Hepatocyte (in vitro differentiated cells): ENCODE data around the gene PRCD. TPM values are rescaled to one million over a fixed set of nuclear protein-coding genes. Genes with fewer than 3 reads are reported as not detected.

Experiments used
- DNase-seq: peaks from one replicate; pipeline ENCODE4 v3.0.0-alpha.2; 2016; ENCODE audit warnings: low spot score
- H2AFZ ChIP-seq: fragments of 200-600 bp; sonication (generic); 2 replicates; pipeline ENCODE4 v1.6.0; 2016; ENCODE audit warnings: antibody characterized with exemption, mild to moderate bottlenecking
- H3K27ac ChIP-seq: fragments of 200-600 bp; sonication (generic); 2 replicates; pipeline ENCODE4 v1.5.1; 2016; ENCODE audit warnings: mild to moderate bottlenecking
- H3K27me3 ChIP-seq: fragments of 200-600 bp; sonication (generic); 2 replicates; pipeline ENCODE4 v1.6.1; 2016
- H3K36me3 ChIP-seq: fragments of 200-600 bp; sonication (generic); replicated peaks from 2 replicates; pipeline ENCODE4 v1.5.1; 2016; ENCODE audit warnings: low read depth; ENCODE audit not compliant: insufficient read depth
- H3K4me1 ChIP-seq: fragments of 200-600 bp; sonication (generic); 2 replicates; pipeline ENCODE4 v1.5.1; 2016; ENCODE audit warnings: mild to moderate bottlenecking, moderate library complexity; ENCODE audit not compliant: insufficient read depth
- H3K4me2 ChIP-seq: fragments of 200-600 bp; sonication (generic); 2 replicates; pipeline ENCODE4 v1.6.0; 2016
- H3K4me3 ChIP-seq: fragments of 200-600 bp; sonication (generic); 2 replicates; pipeline ENCODE4 v1.5.1; 2016; ENCODE audit warnings: mild to moderate bottlenecking
- H3K79me2 ChIP-seq: fragments of 200-600 bp; sonication (generic); 2 replicates; pipeline ENCODE4 v1.6.0; 2017; ENCODE audit warnings: mild to moderate bottlenecking
- H3K9me2 ChIP-seq: fragments of 200-600 bp; sonication (generic); replicated peaks from 2 replicates; pipeline ENCODE4 v1.6.0; 2017; ENCODE audit warnings: mild to moderate bottlenecking; ENCODE audit not compliant: insufficient read depth
- H3K9me3 ChIP-seq: fragments of 200-600 bp; sonication (generic); 2 replicates; pipeline ENCODE4 v1.5.1; 2016; ENCODE audit warnings: low read depth, mild to moderate bottlenecking
- H4K20me1 ChIP-seq: fragments of 200-600 bp; sonication (generic); 2 replicates; pipeline ENCODE4 v1.6.0; 2016; ENCODE audit warnings: mild to moderate bottlenecking; ENCODE audit not compliant: insufficient read depth, poor library complexity, severe bottlenecking
- CTCF ChIP-seq: fragments of 200-600 bp; sonication (generic); IDR thresholded peaks from 2 replicates; pipeline ENCODE4 v1.5.1; 2016; ENCODE audit warnings: antibody characterized with exemption, mild to moderate bottlenecking; ENCODE audit not compliant: poor library complexity
- EZH2 ChIP-seq: fragments of 200-600 bp; sonication (generic); IDR thresholded peaks from 2 replicates; pipeline ENCODE4 v1.6.1; 2016; ENCODE audit warnings: antibody characterized with exemption, mild to moderate bottlenecking, borderline replicate concordance
- EZH2phosphoT487 ChIP-seq: fragments of 200-600 bp; sonication (generic); IDR thresholded peaks from one replicate; pipeline ENCODE4 v1.6.1; 2018; ENCODE audit warnings: antibody characterized with exemption, mild to moderate bottlenecking, low read depth, moderate library complexity; ENCODE audit not compliant: unreplicated experiment, severe bottlenecking
- WGBS: methylation state at CpG from one replicate; pipeline ENCODE4 v1.1.6; 2016; ENCODE audit warnings: low lambda C conversion rate; ENCODE audit errors: missing lambda C conversion rate; 5-methylcytosine and 5-hydroxymethylcytosine counted together
- polyA plus RNA-seq: library from polyadenylated mRNA; unstranded; fragments of >200 nt; fragmentation: Nextera tagmentation; extraction: Ambion mirVana; gene quantifications from 2 replicates; pipeline ENCODE4 v1.2.1, GENCODE V29; 2016
- total RNA-seq: library from RNA; depleted of rRNA; stranded (reverse); fragments of >200 nt; gene quantifications from 2 replicates; pipeline ENCODE4 v1.2.3, GENCODE V29; 2014

Gene PRCD
- total and polyA plus RNA-seq, 2 experiments from 2014 or later, result 2.0 to 10.2 TPM

GRCh38 chr17:76537578-76538280 lies 2.1 kb upstream of the PRCD start, which contains the start of gene CYGB:
Gene CYGB (minus strand): TSS chr17:76537709. CDS start chr17:76537542, 167 bp downstream.
- Histone ChIP-seq H2AFZ (peak within 1 kb of the TSS; percentile 15), H3K36me3 (no peaks in the 10 kb centered on the region), H3K79me2 (no peaks in the 10 kb centered on the region), H3K4me1 (peaks cover 30% of the 10 kb centered on the region), H4K20me1 (no peaks in the 10 kb centered on the region), H3K4me3 (peak within 1 kb of the TSS; percentile 29), H3K27me3 (peaks cover 28% of the 10 kb centered on the region), H3K27ac (no peak within 1 kb of the TSS), H3K9me3 (no peaks in the 10 kb centered on the region), H3K4me2 (peak within 1 kb of the TSS; percentile 88), H3K9me2 (no peaks in the 10 kb centered on the region)
- DNase-seq, result peak; percentile 64
- TF ChIP-seq CTCF, result no peak
- no peak for TF ChIP-seq EZH2
- no peak for TF ChIP-seq EZH2phosphoT487
- WGBS, result 0% methylated on average over 4 of the region's 95 CpGs

GRCh38 chr17:76538281-76538931 lies 1.4 kb upstream of the PRCD start:
- no peaks in the 10 kb centered on the region for H3K9me3 ChIP-seq
- H3K27ac ChIP-seq, result no peak overlapping the region
- peak overlapping the region; percentile 29 for H3K4me3 ChIP-seq
- peak overlapping the region; percentile 15 for H2AFZ ChIP-seq
- 26% methylated on average over 26 of the region's 37 CpGs for WGBS
- TF ChIP-seq CTCF (no peak), EZH2 (peak; percentile 71)
- H4K20me1 ChIP-seq, result no peaks in the 10 kb centered on the region
- no peaks in the 10 kb centered on the region for H3K79me2 ChIP-seq
- no peaks in the 10 kb centered on the region for H3K36me3 ChIP-seq
- H3K9me2 ChIP-seq, result no peaks in the 10 kb centered on the region
- DNase-seq, result peak; percentile 21
- peaks cover 28% of the 10 kb centered on the region for H3K27me3 ChIP-seq
- peak overlapping the region; percentile 88 for H3K4me2 ChIP-seq
- H3K4me1 ChIP-seq, result peaks cover 26% of the 10 kb centered on the region

- Histone ChIP-seq H3K79me2 (no peaks in the 10 kb centered on the region), H3K9me2 (no peaks in the 10 kb centered on the region), H3K4me3 (no peak overlapping the region), H3K9me3 (no peaks in the 10 kb centered on the region), H3K27ac (no peak overlapping the region), H3K36me3 (no peaks in the 10 kb centered on the region), H4K20me1 (no peaks in the 10 kb centered on the region), H3K4me1 (peaks cover 29% of the 10 kb centered on the region), H2AFZ (no peak overlapping the region), H3K27me3 (peaks cover 28% of the 10 kb centered on the region), H3K4me2 (no peak overlapping the region)
- WGBS, result 96% methylated on average over 9 of the region's 9 CpGs
- TF ChIP-seq EZH2phosphoT487, result no peak
- no peak for TF ChIP-seq EZH2
- TF ChIP-seq CTCF, result no peak
- peak; percentile 2 for DNase-seq
Measured at GRCh38 chr17:76538941-76539570, 788 bp upstream of the PRCD start.
